Glutamatergic neuron (in vitro differentiated cells): ENCODE results near the gene MAGEB6B. TPM values are rescaled to one million over a fixed set of nuclear protein-coding genes. Genes with fewer than 3 reads are reported as not detected.

ENCODE experiments used
- DNase-seq: peaks from one replicate; pipeline ENCODE4 v3.0.0; 2022
- H3K27ac Mint-ChIP-seq: one replicate; pipeline ENCODE4 v1.8.0; 2020; ENCODE audit warnings: mild to moderate bottlenecking, mixed read lengths, inconsistent platforms; ENCODE audit not compliant: unreplicated experiment
- H3K27me3 Mint-ChIP-seq: one replicate; pipeline ENCODE4 v1.8.0; 2020; ENCODE audit warnings: mild to moderate bottlenecking, moderate library complexity, mixed read lengths, inconsistent platforms; ENCODE audit not compliant: unreplicated experiment
- H3K36me3 Mint-ChIP-seq: one replicate; pipeline ENCODE4 v1.8.0; 2020; ENCODE audit warnings: mild to moderate bottlenecking, mixed read lengths, inconsistent platforms; ENCODE audit not compliant: unreplicated experiment
- H3K4me1 Mint-ChIP-seq: one replicate; pipeline ENCODE4 v1.8.0; 2020; ENCODE audit warnings: mild to moderate bottlenecking, low read depth, mixed read lengths, inconsistent platforms; ENCODE audit not compliant: unreplicated experiment
- H3K4me3 Mint-ChIP-seq: one replicate; pipeline ENCODE4 v1.8.0; 2020; ENCODE audit warnings: mild to moderate bottlenecking, mixed read lengths, inconsistent platforms; ENCODE audit not compliant: unreplicated experiment
- H3K9me3 Mint-ChIP-seq: one replicate; pipeline ENCODE4 v1.8.0; 2020; ENCODE audit warnings: mild to moderate bottlenecking, moderate library complexity, mixed read lengths, inconsistent platforms; ENCODE audit not compliant: unreplicated experiment
- CTCF ChIP-seq: fragments of 200-600 bp; sonication (generic); IDR thresholded peaks from one replicate; pipeline ENCODE4 v1.5.0; 2021; ENCODE audit not compliant: partially characterized antibody, unreplicated experiment
- total RNA-seq: library from RNA; stranded (reverse); fragmentation: NEBNext Ultra II Directional; extraction: Animal tissue kit (Norgen Biotek cat#: 25700); gene quantifications from one replicate; pipeline ENCODE4 v1.2.1, GENCODE V29; 2021; ENCODE audit not compliant: unreplicated experiment

MAGEB6B gene
- total RNA-seq, 1 donor from 2014 or later = not detected

- Mint-ChIP-seq H3K9me3 (no peaks in the 10 kb centered on the region), H3K27ac (no peak overlapping the region), H3K4me1 (no peaks in the 10 kb centered on the region), H3K36me3 (no peaks in the 10 kb centered on the region), H3K27me3 (no peaks in the 10 kb centered on the region), H3K4me3 (no peak overlapping the region)
- no peak for TF ChIP-seq CTCF
- DNase-seq = no peak
These were observed 47.6 kb downstream of the MAGEB6B start for GRCh38 chrX:26208012-26208411.

Other genes starting within 250 kb of the MAGEB6B start
- not detected for gene MAGEB18, start 22.3 kb upstream of the MAGEB6B start, total RNA-seq
- not detected for gene MAGEB6, start 31.8 kb downstream of the MAGEB6B start, total RNA-seq
- gene MAGEB5, start 55.6 kb downstream of the MAGEB6B start, total RNA-seq = not detected